CD8-positive, alpha-beta memory T cell (primary cell): Measurements from ENCODE around the gene IL10RB. TPM values are rescaled to one million over a fixed set of nuclear protein-coding genes. Genes with fewer than 3 reads are reported as not detected.

Experiments used
- CTCF ChIA-PET: fragments of 350-600 bp; sonication (Branson Sonifier 250); formaldehyde crosslinking; loops from one replicate; lab custom pipeline; 2021; ENCODE audit warnings: antibody characterized with exemption; lab: Charles Lee
- POLR2A ChIA-PET: fragments of 350-600 bp; sonication (Branson Sonifier 250); formaldehyde crosslinking; loops from one replicate; lab custom pipeline; 2021; ENCODE audit warnings: antibody characterized with exemption; lab: Charles Lee
- DNase-seq, 5 donors: peaks; one replicate each; pipeline versions ENCODE4 v3.0.0 to v3.0.0-alpha.2; 2020 to 2022; ENCODE audit warnings: mixed read lengths in 1 of 5
- H3K27ac ChIP-seq: one replicate; pipeline ENCODE4 v1.7.0; 2013; ENCODE audit warnings: low read depth, mild to moderate bottlenecking, low read length, moderate library complexity
- H3K27me3 ChIP-seq: 2 replicates; pipeline ENCODE4 v1.7.0; 2013; ENCODE audit warnings: low read length, mild to moderate bottlenecking; ENCODE audit not compliant: insufficient read depth, poor library complexity, severe bottlenecking
- H3K36me3 ChIP-seq: 2 replicates; pipeline ENCODE4 v1.7.0; 2013; ENCODE audit warnings: mild to moderate bottlenecking, low read length, moderate library complexity; ENCODE audit not compliant: insufficient read depth
- H3K4me1 ChIP-seq: 2 replicates; pipeline ENCODE4 v1.7.0; 2013; ENCODE audit warnings: mild to moderate bottlenecking, low read length, moderate library complexity; ENCODE audit not compliant: insufficient read depth
- H3K4me3 ChIP-seq: 2 replicates; pipeline ENCODE4 v1.7.0; 2013; ENCODE audit warnings: mild to moderate bottlenecking, low read length
- H3K9me3 ChIP-seq: 2 replicates; pipeline ENCODE4 v1.7.0; 2013; ENCODE audit warnings: mild to moderate bottlenecking, low read length
- H3K27ac Mint-ChIP-seq, 8 donors: one replicate each; pipeline ENCODE4 v1.8.0; 2020 to 2021; ENCODE audit warnings: mixed read lengths in 8 of 8, mild to moderate bottlenecking in 6 of 8, inconsistent platforms in 3 of 8, moderate library complexity in 3 of 8
- H3K27me3 Mint-ChIP-seq, 2 donors: one replicate each; pipeline ENCODE4 v1.8.0; 2020 to 2021; ENCODE audit warnings: mixed read lengths in 2 of 2, mild to moderate bottlenecking in 1 of 2, moderate library complexity in 1 of 2
- H3K36me3 Mint-ChIP-seq, 3 donors: one replicate each; pipeline ENCODE4 v1.8.0; 2020 to 2021; ENCODE audit warnings: mixed read lengths in 3 of 3, inconsistent platforms in 1 of 3, mild to moderate bottlenecking in 1 of 3
- H3K4me1 Mint-ChIP-seq, 3 donors: one replicate each; pipeline ENCODE4 v1.8.0; 2020 to 2021; ENCODE audit warnings: mixed read lengths in 3 of 3, inconsistent platforms in 1 of 3, mild to moderate bottlenecking in 1 of 3
- H3K4me3 Mint-ChIP-seq, 7 donors: one replicate each; pipeline ENCODE4 v1.8.0; 2020 to 2021; ENCODE audit warnings: mixed read lengths in 7 of 7, mild to moderate bottlenecking in 6 of 7, moderate library complexity in 4 of 7, inconsistent platforms in 2 of 7
- H3K9me3 Mint-ChIP-seq, 5 donors: one replicate each; pipeline ENCODE4 v1.8.0; 2020 to 2022; ENCODE audit warnings: mixed read lengths in 5 of 5, mild to moderate bottlenecking in 3 of 5, moderate library complexity in 2 of 5, inconsistent platforms in 1 of 5
- polyA plus RNA-seq: library from polyadenylated mRNA; unstranded; fragments of 300-500 nt; fragmentation: Illumina TruSeq; gene quantifications from one replicate; pipeline ENCODE4 v1.2.3, GENCODE V29; 2021
- total RNA-seq, 2 experiments: library from RNA; stranded (reverse); gene quantifications; one replicate each; pipeline ENCODE4 v1.2.3, GENCODE V29; 2021

The IL10RB gene
- total and polyA plus RNA-seq, 3 experiments from 2014 or later, result 23.4 to 51.4 (median 25.3) TPM

DNA sequence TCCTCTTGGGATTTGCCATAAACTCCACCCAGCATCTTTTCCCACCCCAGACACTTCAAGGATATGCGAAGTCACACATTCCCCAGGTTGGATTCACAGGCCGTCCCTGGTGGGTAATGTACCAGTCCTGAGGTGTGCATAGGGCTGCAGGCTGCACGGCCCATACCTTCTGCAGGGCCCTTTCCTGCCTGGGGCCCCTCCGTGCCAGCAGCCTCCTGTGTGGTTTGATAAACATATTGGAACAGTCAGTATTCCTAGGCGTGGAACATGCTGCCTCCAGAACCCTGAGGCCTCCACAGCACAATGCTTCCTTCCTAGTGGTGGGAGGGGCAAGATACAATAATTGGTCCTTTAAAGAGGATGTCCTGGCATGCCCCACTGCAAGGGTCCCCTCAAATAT is 26.6 kb downstream of the IL10RB start:
- Histone ChIP-seq H3K4me3 (no peak overlapping the region), H3K4me1 (peaks cover 25% of the 10 kb centered on the region), H3K9me3 (no peaks in the 10 kb centered on the region), H3K27me3 (no peaks in the 10 kb centered on the region), H3K27ac (no peak overlapping the region), H3K36me3 (peaks cover 11% of the 10 kb centered on the region)
- Mint-ChIP-seq H3K4me3 (peak overlapping the region in 2 of 7 donors; percentile 5 to 65), H3K27ac (peak overlapping the region in 4 of 8 donors; percentile 11 to 85 (median 34)), H3K36me3 (peaks cover 11 to 78% (median 18%) of the 10 kb centered on the region in 3 donors), H3K27me3 (no peaks in the 10 kb centered on the region), H3K9me3 (no peaks in the 10 kb centered on the region), H3K4me1 (peaks cover 15 to 24% (median 24%) of the 10 kb centered on the region in 3 donors)
- ChIA-PET POLR2A (no interaction called here), CTCF (no interaction called here)
- no peak for DNase-seq

DNA sequence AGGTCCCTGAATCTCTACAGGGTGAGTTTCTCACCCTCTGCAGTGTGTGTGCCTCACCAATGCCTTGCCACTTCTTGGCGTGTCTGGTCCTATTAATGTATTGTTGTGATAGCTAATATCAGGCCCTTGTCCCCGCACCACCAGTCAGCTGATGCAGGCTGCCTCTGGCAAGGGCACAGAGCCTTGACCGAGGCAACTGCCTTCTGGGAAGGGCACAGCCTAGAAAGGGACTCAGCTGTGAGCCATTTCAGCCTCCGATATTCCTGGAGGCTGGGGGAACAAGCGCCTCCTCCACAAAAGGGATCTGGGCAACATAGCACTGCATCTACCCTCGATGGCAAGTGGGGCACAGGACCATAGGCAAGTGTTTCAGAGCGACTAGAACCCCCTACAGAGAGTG is 27.0 kb downstream of the IL10RB start:
- Mint-ChIP-seq H3K4me1 (peaks cover 16 to 27% (median 24%) of the 10 kb centered on the region in 3 donors), H3K36me3 (peaks cover 11 to 76% (median 16%) of the 10 kb centered on the region in 3 donors), H3K4me3 (peak overlapping the region in 3 of 7 donors; percentile 53 to 77 (median 65)), H3K27me3 (no peaks in the 10 kb centered on the region), H3K27ac (peak overlapping the region in 5 of 8 donors; percentile 33 to 90 (median 87)), H3K9me3 (no peaks in the 10 kb centered on the region)
- CTCF ChIA-PET, result no interaction called here
- POLR2A ChIA-PET, result interaction anchor here (0.9 kb wide), 1 partner anchor 92 kb away, joined by 3 read pairs; no protein-coding TSS in a partner anchor
- no peaks in the 10 kb centered on the region for H3K9me3 ChIP-seq
- H3K27me3 ChIP-seq, result no peaks in the 10 kb centered on the region
- DNase-seq, result no peak
- no peak overlapping the region for H3K27ac ChIP-seq
- peaks cover 25% of the 10 kb centered on the region for H3K4me1 ChIP-seq
- H3K4me3 ChIP-seq, result no peak overlapping the region
- H3K36me3 ChIP-seq, result peaks cover 11% of the 10 kb centered on the region

DNA sequence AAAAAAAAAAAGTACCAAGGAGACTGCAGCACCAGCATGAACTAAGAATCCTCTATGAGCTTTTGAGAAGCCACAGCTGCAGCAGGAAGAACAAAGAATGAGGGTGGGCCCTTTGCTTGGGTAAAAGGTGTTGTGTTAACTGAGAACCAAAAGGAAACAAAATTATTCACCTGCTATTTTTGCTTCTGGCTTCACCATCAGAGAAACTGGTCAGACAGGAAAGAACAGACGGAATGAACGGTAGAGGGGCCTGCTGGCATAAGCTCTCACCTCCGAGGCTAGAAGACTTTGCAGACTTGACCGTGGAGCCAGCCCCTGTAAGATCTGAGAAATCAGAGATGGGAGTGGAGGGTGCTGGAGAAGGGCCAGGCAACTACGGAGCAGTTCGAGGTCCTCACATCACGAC is 27.6 kb downstream of the IL10RB start:
- Histone ChIP-seq H3K4me3 (no peak overlapping the region), H3K27me3 (no peaks in the 10 kb centered on the region), H3K4me1 (peaks cover 28% of the 10 kb centered on the region), H3K9me3 (no peaks in the 10 kb centered on the region), H3K27ac (no peak overlapping the region), H3K36me3 (peaks cover 11% of the 10 kb centered on the region)
- H3K9me3 Mint-ChIP-seq, result no peaks in the 10 kb centered on the region
- peaks cover 7 to 70% (median 15%) of the 10 kb centered on the region in 3 donors for H3K36me3 Mint-ChIP-seq
- H3K27me3 Mint-ChIP-seq, result no peaks in the 10 kb centered on the region
- H3K27ac Mint-ChIP-seq, result peak overlapping the region; percentile 33 to 90 (median 86)
- DNase-seq, result peak in 2 of 5 donors; percentile 38 to 48
- ChIA-PET POLR2A (interaction anchor here (0.6 to 0.9 kb wide), 2 partner anchors 15 to 91 kb away, joined by 3 read pairs; no protein-coding TSS in a partner anchor), CTCF (interaction anchor here (1.1 kb wide), 1 partner anchor 31 kb away, joined by 3 read pairs; the partner anchor contains the start of gene IFNAR1)
- peak overlapping the region; percentile 35 to 80 (median 53) for H3K4me3 Mint-ChIP-seq
- peaks cover 20 to 31% (median 27%) of the 10 kb centered on the region in 3 donors for H3K4me1 Mint-ChIP-seq

DNA sequence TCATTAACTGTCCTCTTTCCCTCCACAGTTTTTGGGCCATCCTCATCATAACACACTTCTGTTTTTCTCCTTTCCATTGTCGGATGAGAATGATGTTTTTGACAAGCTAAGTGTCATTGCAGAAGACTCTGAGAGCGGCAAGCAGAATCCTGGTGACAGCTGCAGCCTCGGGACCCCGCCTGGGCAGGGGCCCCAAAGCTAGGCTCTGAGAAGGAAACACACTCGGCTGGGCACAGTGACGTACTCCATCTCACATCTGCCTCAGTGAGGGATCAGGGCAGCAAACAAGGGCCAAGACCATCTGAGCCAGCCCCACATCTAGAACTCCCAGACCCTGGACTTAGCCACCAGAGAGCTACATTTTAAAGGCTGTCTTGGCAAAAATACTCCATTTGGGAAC is 30.0 kb downstream of the IL10RB start:
- Histone ChIP-seq H3K4me1 (peaks cover 51% of the 10 kb centered on the region), H3K9me3 (no peaks in the 10 kb centered on the region), H3K27ac (no peak overlapping the region), H3K36me3 (peaks cover 11% of the 10 kb centered on the region), H3K4me3 (no peak overlapping the region), H3K27me3 (no peaks in the 10 kb centered on the region)
- DNase-seq, result no peak
- peak overlapping the region in 1 of 8 donors; percentile 73 for H3K27ac Mint-ChIP-seq
- H3K9me3 Mint-ChIP-seq, result no peaks in the 10 kb centered on the region
- no peak overlapping the region for H3K4me3 Mint-ChIP-seq
- H3K4me1 Mint-ChIP-seq, result peaks cover 36 to 51% (median 46%) of the 10 kb centered on the region in 3 donors
- peaks cover 7 to 55% (median 12%) of the 10 kb centered on the region in 3 donors for H3K36me3 Mint-ChIP-seq
- ChIA-PET POLR2A (no interaction called here), CTCF (no interaction called here)
- H3K27me3 Mint-ChIP-seq, result no peaks in the 10 kb centered on the region

DNA sequence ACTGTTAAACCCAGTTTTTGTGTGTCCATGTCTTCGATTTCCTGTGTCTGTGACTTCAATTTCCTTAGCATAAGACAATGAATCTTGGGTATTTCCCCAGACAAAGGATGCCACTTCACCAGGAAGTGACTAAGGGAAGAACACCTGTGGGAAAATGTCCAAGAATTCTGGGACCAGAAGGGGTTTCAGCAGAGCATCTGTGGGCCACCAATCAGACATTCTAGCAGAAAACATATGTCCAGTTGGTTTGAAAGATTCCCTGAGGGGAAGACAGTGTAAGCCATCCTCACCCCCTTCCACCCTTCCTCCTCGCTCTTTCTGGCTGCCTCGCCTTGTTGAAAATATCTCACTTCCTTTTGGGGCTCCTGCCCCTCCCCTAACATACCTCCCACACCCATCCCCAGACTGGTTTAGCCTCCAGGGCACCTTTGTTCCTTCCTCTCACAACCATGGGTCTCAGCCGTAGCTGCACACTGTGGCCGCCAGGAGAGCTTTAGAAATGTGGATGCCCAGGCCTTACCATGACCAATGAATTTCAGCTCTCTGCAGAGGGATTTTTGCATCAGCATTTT is 33.1 kb downstream of the IL10RB start:
- Histone ChIP-seq H3K9me3 (no peaks in the 10 kb centered on the region), H3K27me3 (no peaks in the 10 kb centered on the region), H3K4me1 (peaks cover 36% of the 10 kb centered on the region), H3K27ac (no peak overlapping the region), H3K36me3 (no peaks in the 10 kb centered on the region), H3K4me3 (peak overlapping the region; percentile 2)
- H3K4me3 Mint-ChIP-seq, result peak overlapping the region in 6 of 7 donors; percentile 5 to 61 (median 46)
- peaks cover 0 to 26% (median 8%) of the 10 kb centered on the region in 3 donors for H3K36me3 Mint-ChIP-seq
- CTCF ChIA-PET, result interaction anchor here (1.1 to 1.2 kb wide), 2 partner anchors 26 to 62 kb away, joined by 3 to 4 read pairs; partner anchors contain the start of gene IFNAR1
- peak overlapping the region; percentile 7 to 64 (median 54) for H3K27ac Mint-ChIP-seq
- DNase-seq, result peak in 1 of 5 donors; percentile 44
- POLR2A ChIA-PET, result no interaction called here
- no peaks in the 10 kb centered on the region for H3K9me3 Mint-ChIP-seq
- no peaks in the 10 kb centered on the region for H3K27me3 Mint-ChIP-seq
- H3K4me1 Mint-ChIP-seq, result peaks cover 34 to 37% (median 34%) of the 10 kb centered on the region in 3 donors

DNA sequence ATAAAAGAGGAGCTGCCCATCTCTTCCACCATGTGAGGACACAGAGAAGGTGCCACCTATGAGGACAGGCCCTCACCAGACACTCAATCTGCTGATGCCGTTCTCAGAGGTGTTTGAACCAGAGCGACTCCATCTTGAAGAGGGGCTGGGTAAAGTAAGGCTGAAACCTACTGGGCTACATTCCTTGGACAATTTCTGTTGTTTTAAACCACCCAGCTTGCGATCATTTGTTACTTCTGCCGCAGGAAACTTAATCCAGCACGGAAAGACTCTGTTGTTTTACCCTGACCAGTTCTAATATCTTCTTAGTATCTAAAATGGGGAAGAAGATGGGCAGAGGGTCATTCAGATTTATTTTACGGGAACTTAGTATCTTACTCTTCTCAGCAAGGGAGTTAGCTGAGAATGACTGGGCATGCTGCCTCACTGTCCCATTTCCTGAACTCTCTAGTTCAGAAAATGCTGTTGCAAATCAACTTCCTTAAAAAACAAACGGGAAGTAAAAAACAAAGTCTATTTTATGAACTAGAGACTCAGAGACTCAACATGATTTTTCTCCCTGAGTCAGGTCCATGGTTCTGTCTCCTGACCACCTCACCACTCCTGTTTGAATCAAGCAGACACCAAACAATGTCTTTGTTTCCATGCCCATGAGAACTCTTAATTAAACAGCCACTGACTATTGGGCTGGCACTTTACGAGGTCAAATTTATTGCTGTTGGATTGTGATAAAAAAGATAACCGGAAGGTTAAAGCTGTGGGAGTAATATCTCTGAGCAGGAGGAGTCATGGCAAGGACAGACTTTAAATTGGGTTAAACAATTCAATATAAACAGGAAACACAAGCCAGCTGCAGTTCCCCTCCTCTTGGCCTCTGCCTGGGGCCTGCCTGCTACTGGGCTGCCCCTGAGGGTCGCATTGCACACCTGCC is 34.8 kb downstream of the IL10RB start:
- peaks cover 29 to 35% (median 32%) of the 10 kb centered on the region in 3 donors for H3K4me1 Mint-ChIP-seq
- POLR2A ChIA-PET, result no interaction called here
- H3K36me3 ChIP-seq, result no peaks in the 10 kb centered on the region
- H3K27me3 ChIP-seq, result no peaks in the 10 kb centered on the region
- peak overlapping the region in 2 of 7 donors; percentile 3 to 44 for H3K4me3 Mint-ChIP-seq
- H3K4me3 ChIP-seq, result no peak overlapping the region
- no peak for DNase-seq
- H3K4me1 ChIP-seq, result peaks cover 33% of the 10 kb centered on the region
- H3K9me3 Mint-ChIP-seq, result no peaks in the 10 kb centered on the region
- H3K27me3 Mint-ChIP-seq, result no peaks in the 10 kb centered on the region
- peak overlapping the region; percentile 43 for H3K27ac ChIP-seq
- CTCF ChIA-PET, result interaction anchor here (1.3 kb wide), 1 partner anchor 360 kb away, joined by 3 read pairs; no protein-coding TSS in a partner anchor
- peak overlapping the region in 7 of 8 donors; percentile 12 to 88 (median 73) for H3K27ac Mint-ChIP-seq
- H3K9me3 ChIP-seq, result no peaks in the 10 kb centered on the region
- H3K36me3 Mint-ChIP-seq, result peaks cover 0 to 18% (median 4%) of the 10 kb centered on the region in 3 donors

DNA sequence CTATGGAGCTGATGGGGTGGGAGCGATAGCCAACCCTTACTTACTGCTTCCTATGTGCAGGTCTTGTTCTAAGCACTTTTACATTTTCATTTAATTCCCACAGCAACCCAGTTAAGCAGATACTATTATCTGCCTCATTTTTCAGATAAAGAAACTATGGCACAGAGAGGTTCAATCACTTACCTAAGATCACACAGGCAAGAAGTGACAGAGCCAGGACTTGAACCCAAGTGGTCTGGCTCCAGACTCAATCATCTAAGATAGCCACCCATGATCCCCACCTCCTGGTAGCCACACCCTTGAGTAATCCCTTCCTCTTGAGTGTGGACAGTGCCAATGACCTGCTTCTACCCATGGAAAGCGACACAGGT is 35.5 kb downstream of the IL10RB start:
- H3K36me3 Mint-ChIP-seq, result peaks cover 0 to 12% (median 3%) of the 10 kb centered on the region in 3 donors
- no peak for DNase-seq
- H3K4me1 ChIP-seq, result peaks cover 33% of the 10 kb centered on the region
- H3K27ac ChIP-seq, result peak overlapping the region; percentile 43
- H3K9me3 ChIP-seq, result no peaks in the 10 kb centered on the region
- peak overlapping the region in 4 of 8 donors; percentile 12 to 75 (median 68) for H3K27ac Mint-ChIP-seq
- peak overlapping the region in 1 of 7 donors; percentile 44 for H3K4me3 Mint-ChIP-seq
- CTCF ChIA-PET, result interaction anchor here (1.0 kb wide), 1 partner anchor 102 kb away, joined by 3 read pairs; no protein-coding TSS in a partner anchor
- POLR2A ChIA-PET, result no interaction called here
- no peak overlapping the region for H3K4me3 ChIP-seq
- H3K9me3 Mint-ChIP-seq, result no peaks in the 10 kb centered on the region
- H3K36me3 ChIP-seq, result no peaks in the 10 kb centered on the region
- H3K27me3 ChIP-seq, result no peaks in the 10 kb centered on the region
- peaks cover 29 to 35% (median 32%) of the 10 kb centered on the region in 3 donors for H3K4me1 Mint-ChIP-seq
- no peaks in the 10 kb centered on the region for H3K27me3 Mint-ChIP-seq
